ENCODE measurements around the gene ZACN.

ZACN gene

GRCh38 chr17:76122431-76123190, 43.6 kb downstream of the ZACN start:
- H3K4me3 Mint-ChIP-seq, result peak overlapping the region; percentile 30

GRCh38 chr17:76123191-76123499, 44.2 kb downstream of the ZACN start:
- peak overlapping the region; percentile 30 for H3K4me3 Mint-ChIP-seq
- no peaks in the 10 kb centered on the region for H3K27me3 Mint-ChIP-seq
- no peaks in the 10 kb centered on the region for H3K36me3 Mint-ChIP-seq
- peak overlapping the region; percentile 70 for H3K27ac Mint-ChIP-seq
- H3K9me3 Mint-ChIP-seq (ENCODE audit: low read depth), result no peaks in the 10 kb centered on the region
- H3K4me1 Mint-ChIP-seq (ENCODE audit: low read depth), result peaks cover 27% of the 10 kb centered on the region

More at GRCh38 chr17:76122431-76123190, 43.6 kb downstream of the ZACN start:
- Mint-ChIP-seq H3K9me3 (ENCODE audit: low read depth) (no peaks in the 10 kb centered on the region), H3K4me1 (ENCODE audit: low read depth) (peaks cover 27% of the 10 kb centered on the region), H3K27ac (peak overlapping the region; percentile 87), H3K36me3 (no peaks in the 10 kb centered on the region), H3K27me3 (no peaks in the 10 kb centered on the region)

GRCh38 chr17:76123749-76124581, 45.0 kb downstream of the ZACN start:
- no peaks in the 10 kb centered on the region for H3K9me3 Mint-ChIP-seq (ENCODE audit: low read depth)
- H3K4me3 Mint-ChIP-seq, result no peak overlapping the region
- H3K4me1 Mint-ChIP-seq (ENCODE audit: low read depth), result peaks cover 29% of the 10 kb centered on the region
- no peaks in the 10 kb centered on the region for H3K27me3 Mint-ChIP-seq
- H3K27ac Mint-ChIP-seq, result peak overlapping the region; percentile 70
- no peaks in the 10 kb centered on the region for H3K36me3 Mint-ChIP-seq

GRCh38 chr17:76124582-76125390, 45.8 kb downstream of the ZACN start:
- Mint-ChIP-seq H3K27ac (no peak overlapping the region), H3K36me3 (no peaks in the 10 kb centered on the region), H3K27me3 (no peaks in the 10 kb centered on the region), H3K4me1 (ENCODE audit: low read depth) (peaks cover 29% of the 10 kb centered on the region), H3K4me3 (no peak overlapping the region), H3K9me3 (ENCODE audit: low read depth) (no peaks in the 10 kb centered on the region)

- Mint-ChIP-seq H3K4me3 (no peak overlapping the region), H3K36me3 (no peaks in the 10 kb centered on the region), H3K4me1 (ENCODE audit: low read depth) (peaks cover 29% of the 10 kb centered on the region), H3K27me3 (no peaks in the 10 kb centered on the region), H3K9me3 (ENCODE audit: low read depth) (no peaks in the 10 kb centered on the region), H3K27ac (no peak overlapping the region)
These were observed 46.4 kb downstream of the ZACN start for GRCh38 chr17:76125391-76125675.

- H3K4me1 Mint-ChIP-seq (ENCODE audit: low read depth), result peaks cover 26% of the 10 kb centered on the region
- no peaks in the 10 kb centered on the region for H3K36me3 Mint-ChIP-seq
- no peaks in the 10 kb centered on the region for H3K9me3 Mint-ChIP-seq (ENCODE audit: low read depth)
- H3K27me3 Mint-ChIP-seq, result no peaks in the 10 kb centered on the region
- no peak overlapping the region for H3K4me3 Mint-ChIP-seq
- H3K27ac Mint-ChIP-seq, result peak overlapping the region; percentile 54
These were observed 46.9 kb downstream of the ZACN start for GRCh38 chr17:76125922-76126321.

GRCh38 chr17:76130473-76130872, 51.5 kb downstream of the ZACN start:
- no peak overlapping the region for H3K4me3 Mint-ChIP-seq
- peaks cover 37% of the 10 kb centered on the region for H3K4me1 Mint-ChIP-seq (ENCODE audit: low read depth)
- no peaks in the 10 kb centered on the region for H3K9me3 Mint-ChIP-seq (ENCODE audit: low read depth)
- H3K27ac Mint-ChIP-seq, result no peak overlapping the region
- no peaks in the 10 kb centered on the region for H3K36me3 Mint-ChIP-seq
- no peaks in the 10 kb centered on the region for H3K27me3 Mint-ChIP-seq

- no peaks in the 10 kb centered on the region for H3K27me3 Mint-ChIP-seq
- no peak overlapping the region for H3K4me3 Mint-ChIP-seq
- H3K36me3 Mint-ChIP-seq, result no peaks in the 10 kb centered on the region
- peaks cover 34% of the 10 kb centered on the region for H3K4me1 Mint-ChIP-seq (ENCODE audit: low read depth)
- H3K27ac Mint-ChIP-seq, result no peak overlapping the region
- no peaks in the 10 kb centered on the region for H3K9me3 Mint-ChIP-seq (ENCODE audit: low read depth)
These were observed 52.2 kb downstream of the ZACN start for GRCh38 chr17:76131051-76131691.

GRCh38 chr17:76131692-76132573, 53.0 kb downstream of the ZACN start:
- no peaks in the 10 kb centered on the region for H3K36me3 Mint-ChIP-seq
- H3K4me3 Mint-ChIP-seq, result no peak overlapping the region
- H3K9me3 Mint-ChIP-seq (ENCODE audit: low read depth), result no peaks in the 10 kb centered on the region
- no peaks in the 10 kb centered on the region for H3K27me3 Mint-ChIP-seq
- no peak overlapping the region for H3K27ac Mint-ChIP-seq
- H3K4me1 Mint-ChIP-seq (ENCODE audit: low read depth), result peaks cover 33% of the 10 kb centered on the region
